Panc1 (cell line): Measurements from ENCODE around the gene PRR5. TPM values are rescaled to one million over a fixed set of nuclear protein-coding genes. Genes with fewer than 3 reads are reported as not detected.

Experiments used
- ATAC-seq: fragments of 200-7000 bp; cut with Tn5 transposase; 2 replicates; pipeline ENCODE4 v1.9.1; 2020; ENCODE audit warnings: mild to moderate bottlenecking, moderate library complexity
- BruUV-seq: library from RNA; stranded (reverse); fragments of 400-500 nt; replicated peaks from 2 replicates; lab custom pipeline; 2021; lab: Mats Ljungman, UMichigan
- CTCF ChIA-PET: fragments of 300-600 bp; sonication (Branson Sonifier 250); formaldehyde crosslinking; loops from one replicate; lab custom pipeline; 2022; ENCODE audit warnings: antibody characterized with exemption; lab: Charles Lee
- POLR2A ChIA-PET: fragments of 300-600 bp; sonication (Branson Sonifier 250); formaldehyde crosslinking; loops from one replicate; lab custom pipeline; 2022; ENCODE audit warnings: antibody characterized with exemption; lab: Charles Lee
- DNase-seq: peaks from one replicate; pipeline ENCODE4 v3.0.0-alpha.2; 2010; ENCODE audit warnings: low read depth, low spot score
- H3K27ac ChIP-seq: 2 replicates; pipeline ENCODE4 v1.5.1; 2011; ENCODE audit warnings: mild to moderate bottlenecking, low read length, inconsistent platforms
- H3K27me3 ChIP-seq: fragments of 200-500 bp; sonication (Bioruptor generic); 2 replicates; pipeline ENCODE4 v1.6.0; 2014; ENCODE audit warnings: low read length, inconsistent platforms; ENCODE audit not compliant: control insufficient read depth, insufficient read depth
- H3K36me3 ChIP-seq: fragments of 200-500 bp; sonication (Bioruptor generic); 2 replicates; pipeline ENCODE4 v1.5.1; 2014; ENCODE audit warnings: inconsistent platforms, mild to moderate bottlenecking, low read length, moderate library complexity; ENCODE audit not compliant: control insufficient read depth, insufficient read depth
- H3K4me1 ChIP-seq: 2 replicates; pipeline ENCODE4 v1.5.1; 2011; ENCODE audit warnings: inconsistent platforms, mild to moderate bottlenecking, low read length, moderate library complexity; ENCODE audit not compliant: control insufficient read depth, insufficient read depth
- H3K4me3 ChIP-seq, 2 experiments: 2 replicates each; pipeline ENCODE4 v1.5.1; 2011 to 2012; ENCODE audit warnings: low read depth in 2 of 2, low read length in 2 of 2, mild to moderate bottlenecking in 2 of 2, inconsistent platforms in 1 of 2, moderate library complexity in 1 of 2
- H3K9me3 ChIP-seq: fragments of 200-500 bp; sonication (Bioruptor generic); 2 replicates; pipeline ENCODE4 v1.5.1; 2014; ENCODE audit warnings: low read depth, mild to moderate bottlenecking, inconsistent platforms, low read length, moderate library complexity; ENCODE audit not compliant: control insufficient read depth, insufficient read depth
- POLR2AphosphoS5 ChIP-seq: IDR thresholded peaks from 2 replicates; pipeline ENCODE4 v1.6.1; 2012; ENCODE audit warnings: mild to moderate bottlenecking, low read depth, low read length, moderate library complexity
- SIN3A ChIP-seq: IDR thresholded peaks from 2 replicates; pipeline ENCODE4 v1.6.1; 2012; ENCODE audit warnings: low read depth, mild to moderate bottlenecking, low read length, moderate library complexity, borderline replicate concordance; ENCODE audit not compliant: insufficient read depth
- TCF7L2 ChIP-seq: IDR thresholded peaks from 2 replicates; pipeline ENCODE4 v1.6.1; 2011; ENCODE audit warnings: mild to moderate bottlenecking, low read depth, low read length, inconsistent platforms
- in situ Hi-C: cut with HindIII; loops from 2 replicates; pipeline ENCODE4 v1.10.0; 2016; ENCODE audit warnings: low sequenced_read_pairs, low pct_unique_long_range_greater_than_20kb
- intact Hi-C: fragments of 100-400 bp; cut with micrococcal nuclease; formaldehyde crosslinking; loops from one replicate; pipeline ENCODE4 v1.10.0; 2022; ENCODE audit not compliant: unreplicated experiment
- total RNA-seq: library from RNA; stranded (reverse); gene quantifications from one replicate; pipeline ENCODE4 v1.2.1, GENCODE V29; 2021; ENCODE audit not compliant: unreplicated experiment
- TF ChIP-seq, protein P1 (sequence below), 2 experiments: IDR thresholded peaks; 2 replicates each; pipeline ENCODE4 v1.6.1; 2011 to 2012; ENCODE audit warnings: low read depth in 2 of 2, control low read depth in 1 of 2, low read length in 1 of 2, mild to moderate bottlenecking in 1 of 2, moderate library complexity in 1 of 2; ENCODE audit not compliant: insufficient read depth in 1 of 2
- TF ChIP-seq, protein P2 (sequence below): fragments of 450-650 bp; IDR thresholded peaks from 2 replicates; pipeline ENCODE4 v1.5.1; 2017; ENCODE audit warnings: mild to moderate bottlenecking

PRR5 gene
- total RNA-seq, 1 experiment from 2014 or later, result 11.5 TPM

DNA sequence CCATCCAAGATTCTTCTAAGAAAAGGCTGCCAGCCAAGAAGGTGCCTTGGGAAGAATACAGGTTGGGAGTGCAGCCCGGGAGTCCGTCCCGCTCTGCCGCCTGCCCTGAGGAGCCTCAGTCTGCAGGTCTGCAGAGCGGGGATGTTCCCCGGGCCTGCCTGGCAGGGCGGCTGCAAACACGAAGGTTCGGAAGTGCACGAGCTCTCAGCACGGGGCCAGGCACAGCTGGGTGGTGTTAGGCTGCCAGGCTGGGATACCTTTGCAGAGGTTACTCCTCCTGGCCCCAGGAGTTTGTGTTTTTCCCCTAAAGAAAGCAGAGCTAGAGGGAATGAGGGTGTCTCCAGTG, 9.4 kb upstream of the PRR5 start:
- Histone ChIP-seq H3K4me1 (no peaks in the 10 kb centered on the region), H3K27me3 (no peaks in the 10 kb centered on the region), H3K27ac (no peak overlapping the region), H3K4me3 (no peak overlapping the region), H3K9me3 (no peaks in the 10 kb centered on the region), H3K36me3 (no peaks in the 10 kb centered on the region)
- DNase-seq (no peak), ATAC-seq (peak; percentile 8; the same call in 1 of the 2 replicates)
- ChIA-PET POLR2A (no interaction called here), CTCF (no interaction called here)
- no TSS peak for BruUV-seq
- in situ Hi-C loops, result no loop called here
- intact Hi-C loops, result no loop called here
- TF ChIP-seq, protein P1, sequence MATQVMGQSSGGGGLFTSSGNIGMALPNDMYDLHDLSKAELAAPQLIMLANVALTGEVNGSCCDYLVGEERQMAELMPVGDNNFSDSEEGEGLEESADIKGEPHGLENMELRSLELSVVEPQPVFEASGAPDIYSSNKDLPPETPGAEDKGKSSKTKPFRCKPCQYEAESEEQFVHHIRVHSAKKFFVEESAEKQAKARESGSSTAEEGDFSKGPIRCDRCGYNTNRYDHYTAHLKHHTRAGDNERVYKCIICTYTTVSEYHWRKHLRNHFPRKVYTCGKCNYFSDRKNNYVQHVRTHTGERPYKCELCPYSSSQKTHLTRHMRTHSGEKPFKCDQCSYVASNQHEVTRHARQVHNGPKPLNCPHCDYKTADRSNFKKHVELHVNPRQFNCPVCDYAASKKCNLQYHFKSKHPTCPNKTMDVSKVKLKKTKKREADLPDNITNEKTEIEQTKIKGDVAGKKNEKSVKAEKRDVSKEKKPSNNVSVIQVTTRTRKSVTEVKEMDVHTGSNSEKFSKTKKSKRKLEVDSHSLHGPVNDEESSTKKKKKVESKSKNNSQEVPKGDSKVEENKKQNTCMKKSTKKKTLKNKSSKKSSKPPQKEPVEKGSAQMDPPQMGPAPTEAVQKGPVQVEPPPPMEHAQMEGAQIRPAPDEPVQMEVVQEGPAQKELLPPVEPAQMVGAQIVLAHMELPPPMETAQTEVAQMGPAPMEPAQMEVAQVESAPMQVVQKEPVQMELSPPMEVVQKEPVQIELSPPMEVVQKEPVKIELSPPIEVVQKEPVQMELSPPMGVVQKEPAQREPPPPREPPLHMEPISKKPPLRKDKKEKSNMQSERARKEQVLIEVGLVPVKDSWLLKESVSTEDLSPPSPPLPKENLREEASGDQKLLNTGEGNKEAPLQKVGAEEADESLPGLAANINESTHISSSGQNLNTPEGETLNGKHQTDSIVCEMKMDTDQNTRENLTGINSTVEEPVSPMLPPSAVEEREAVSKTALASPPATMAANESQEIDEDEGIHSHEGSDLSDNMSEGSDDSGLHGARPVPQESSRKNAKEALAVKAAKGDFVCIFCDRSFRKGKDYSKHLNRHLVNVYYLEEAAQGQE (IDR thresholded peaks at IDR 0.05; ENCODE audit: insufficient read depth in 1 of 2, low read depth in 2 of 2, low read length in 1 of 2), result no peak
- TF ChIP-seq SIN3A, result no peak
- TF ChIP-seq POLR2AphosphoS5, result no peak
- no peak for TF ChIP-seq TCF7L2
- TF ChIP-seq, protein P2, sequence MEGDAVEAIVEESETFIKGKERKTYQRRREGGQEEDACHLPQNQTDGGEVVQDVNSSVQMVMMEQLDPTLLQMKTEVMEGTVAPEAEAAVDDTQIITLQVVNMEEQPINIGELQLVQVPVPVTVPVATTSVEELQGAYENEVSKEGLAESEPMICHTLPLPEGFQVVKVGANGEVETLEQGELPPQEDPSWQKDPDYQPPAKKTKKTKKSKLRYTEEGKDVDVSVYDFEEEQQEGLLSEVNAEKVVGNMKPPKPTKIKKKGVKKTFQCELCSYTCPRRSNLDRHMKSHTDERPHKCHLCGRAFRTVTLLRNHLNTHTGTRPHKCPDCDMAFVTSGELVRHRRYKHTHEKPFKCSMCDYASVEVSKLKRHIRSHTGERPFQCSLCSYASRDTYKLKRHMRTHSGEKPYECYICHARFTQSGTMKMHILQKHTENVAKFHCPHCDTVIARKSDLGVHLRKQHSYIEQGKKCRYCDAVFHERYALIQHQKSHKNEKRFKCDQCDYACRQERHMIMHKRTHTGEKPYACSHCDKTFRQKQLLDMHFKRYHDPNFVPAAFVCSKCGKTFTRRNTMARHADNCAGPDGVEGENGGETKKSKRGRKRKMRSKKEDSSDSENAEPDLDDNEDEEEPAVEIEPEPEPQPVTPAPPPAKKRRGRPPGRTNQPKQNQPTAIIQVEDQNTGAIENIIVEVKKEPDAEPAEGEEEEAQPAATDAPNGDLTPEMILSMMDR, result no peak

DNA sequence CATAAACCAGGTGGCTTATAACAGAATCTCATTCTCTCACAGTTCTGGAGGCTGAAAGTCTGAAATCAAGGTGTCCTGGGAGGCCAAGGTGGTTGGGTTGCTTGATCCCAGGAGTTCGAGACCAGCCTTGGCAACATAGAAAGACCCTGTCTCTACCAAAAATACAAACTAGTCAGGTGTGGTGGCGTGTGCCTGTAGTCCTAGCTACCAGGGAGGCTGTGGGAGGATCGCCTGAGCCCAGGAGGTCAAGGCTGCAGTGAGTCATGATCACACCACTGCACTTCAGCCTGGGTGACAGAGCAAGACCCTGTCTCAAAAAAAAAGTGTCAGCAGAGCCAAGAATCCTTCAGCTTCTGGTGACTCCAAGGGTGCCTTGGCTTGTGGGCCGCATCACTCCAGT, 8.9 kb upstream of the PRR5 start:
- no peak for DNase-seq
- H3K9me3 ChIP-seq, result no peaks in the 10 kb centered on the region
- no peak overlapping the region for H3K27ac ChIP-seq
- in situ Hi-C loops (no loop called here), intact Hi-C loops (no loop called here)
- POLR2A ChIA-PET, result interaction anchor here (0.6 kb wide), 1 partner anchor 262 kb away, joined by 7 read pairs; no protein-coding TSS in a partner anchor
- H3K4me3 ChIP-seq, result no peak overlapping the region
- H3K36me3 ChIP-seq, result no peaks in the 10 kb centered on the region
- H3K27me3 ChIP-seq, result no peaks in the 10 kb centered on the region
- no TSS peak for BruUV-seq
- no peaks in the 10 kb centered on the region for H3K4me1 ChIP-seq
- CTCF ChIA-PET, result no interaction called here
- no peak for ATAC-seq
- no peak for TF ChIP-seq TCF7L2
- TF ChIP-seq, protein P1 (IDR thresholded peaks at IDR 0.05; ENCODE audit: insufficient read depth in 1 of 2, low read depth in 2 of 2, low read length in 1 of 2), result no peak
- TF ChIP-seq, protein P2, result no peak
